Liver (tissue), 9 donors: ENCODE results near the gene CLN6. TPM values are rescaled to one million over a fixed set of nuclear protein-coding genes. Genes with fewer than 3 reads are reported as not detected.

Experiments used
- DNase-seq: peaks from one replicate; pipeline ENCODE4 v3.0.0-alpha.2; 2017; ENCODE audit warnings: low spot score
- H3K27ac ChIP-seq, 2 donors: one replicate each; pipeline ENCODE4 v1.7.0; 2013; ENCODE audit warnings: inconsistent platforms in 2 of 2, low read length in 2 of 2, control low read depth in 1 of 2, low read depth in 1 of 2, mild to moderate bottlenecking in 1 of 2
- H3K27me3 ChIP-seq, 4 donors: one replicate each; pipeline versions ENCODE4 v1.6.1 to v1.7.0; 2013; ENCODE audit warnings: low read length in 3 of 4, inconsistent platforms in 1 of 4, mild to moderate bottlenecking in 1 of 4, moderate library complexity in 1 of 4; ENCODE audit not compliant: control insufficient read depth in 4 of 4, insufficient read depth in 4 of 4
- H3K36me3 ChIP-seq, 4 donors: one replicate each; pipeline versions ENCODE4 v1.6.1 to v1.7.0; 2013; ENCODE audit warnings: low read length in 3 of 4, mild to moderate bottlenecking in 3 of 4, low read depth in 1 of 4, moderate library complexity in 1 of 4; ENCODE audit not compliant: control insufficient read depth in 4 of 4, insufficient read depth in 3 of 4
- H3K4me1 ChIP-seq, 4 donors: one replicate each; pipeline versions ENCODE4 v1.6.1 to v1.7.0; 2013; ENCODE audit warnings: low read length in 3 of 4, mild to moderate bottlenecking in 3 of 4, moderate library complexity in 1 of 4; ENCODE audit not compliant: control insufficient read depth in 4 of 4, insufficient read depth in 4 of 4
- H3K4me3 ChIP-seq, 3 donors: one replicate each; pipeline versions ENCODE4 v1.6.1 to v1.7.0; 2013; ENCODE audit warnings: low read length in 3 of 3, control low read depth in 1 of 3, low read depth in 1 of 3, mild to moderate bottlenecking in 1 of 3
- H3K9ac ChIP-seq, 2 donors: one replicate each; pipeline ENCODE4 v1.7.0; 2013; ENCODE audit warnings: low read length in 2 of 2, mild to moderate bottlenecking in 2 of 2, moderate library complexity in 2 of 2, control low read depth in 1 of 2, low read depth in 1 of 2
- H3K9me3 ChIP-seq, 4 donors: one replicate each; pipeline versions ENCODE4 v1.6.1 to v1.7.0; 2013; ENCODE audit warnings: low read length in 3 of 4; ENCODE audit not compliant: control insufficient read depth in 4 of 4
- FOXA2 ChIP-seq: IDR thresholded peaks from 2 replicates; pipeline ENCODE4 v1.6.1; 2016; ENCODE audit warnings: antibody characterized with exemption
- GABPA ChIP-seq, 2 donors: IDR thresholded peaks in 1 of 2; conservative IDR thresholded peaks in 1 of 2; 2 replicates each; pipeline ENCODE4 v1.6.1; 2016; ENCODE audit warnings: antibody characterized with exemption in 2 of 2, mild to moderate bottlenecking in 1 of 2, moderate library complexity in 1 of 2
- HNF4A ChIP-seq, 2 donors: conservative IDR thresholded peaks; 2 replicates each; pipeline ENCODE4 v1.6.1; 2016; ENCODE audit warnings: antibody characterized with exemption in 2 of 2, mild to moderate bottlenecking in 2 of 2
- HNF4G ChIP-seq: IDR thresholded peaks from 2 replicates; pipeline ENCODE4 v1.6.1; 2016; ENCODE audit warnings: antibody characterized with exemption
- JUND ChIP-seq, 2 donors: IDR thresholded peaks; 2 replicates each; pipeline ENCODE4 v1.6.1; 2016; ENCODE audit warnings: antibody characterized with exemption in 2 of 2
- MAX ChIP-seq: IDR thresholded peaks from 2 replicates; pipeline ENCODE4 v1.6.1; 2016; ENCODE audit warnings: antibody characterized with exemption
- NR2F2 ChIP-seq: IDR thresholded peaks from 2 replicates; pipeline ENCODE4 v1.6.1; 2016; ENCODE audit warnings: antibody characterized with exemption
- RAD21 ChIP-seq, 2 donors: IDR thresholded peaks; 2 replicates each; pipeline ENCODE4 v1.6.1; 2016; ENCODE audit warnings: antibody characterized with exemption in 2 of 2, mild to moderate bottlenecking in 2 of 2
- RXRA ChIP-seq, 2 donors: IDR thresholded peaks; 2 replicates each; pipeline ENCODE4 v1.6.1; 2017 to 2018; ENCODE audit warnings: antibody characterized with exemption in 2 of 2, mild to moderate bottlenecking in 1 of 2
- SP1 ChIP-seq: IDR thresholded peaks from 2 replicates; pipeline ENCODE4 v1.6.1; 2018; ENCODE audit warnings: antibody characterized with exemption, mild to moderate bottlenecking
- TAF1 ChIP-seq: conservative IDR thresholded peaks from 2 replicates; pipeline ENCODE4 v1.6.1; 2016; ENCODE audit warnings: antibody characterized with exemption, mild to moderate bottlenecking
- YY1 ChIP-seq: IDR thresholded peaks from 2 replicates; pipeline ENCODE4 v1.6.1; 2016; ENCODE audit warnings: antibody characterized with exemption, mild to moderate bottlenecking
- ZBTB33 ChIP-seq: IDR thresholded peaks from 2 replicates; pipeline ENCODE4 v1.6.1; 2016; ENCODE audit warnings: antibody characterized with exemption
- WGBS: extraction: QIAGEN DNeasy Blood & Tissue Kit; methylation state at CpG from one replicate; pipeline ENCODE4 v1.1.7; 2013; 5-methylcytosine and 5-hydroxymethylcytosine counted together
- polyA plus RNA-seq, 2 donors: library from polyadenylated mRNA; stranded (reverse) in 1 of 2; unstranded in 1 of 2; fragments of 200-250 nt in 1 of 2; fragments of >200 nt in 1 of 2; fragmentation: Nextera tagmentation in 1 of 2; extraction: Ambion mirVana in 1 of 2; gene quantifications; one replicate each; pipeline versions ENCODE4 v1.2.1 to v1.2.3, GENCODE V29; 2013 to 2015
- total RNA-seq, 2 donors: library from RNA; depleted of rRNA; stranded (reverse); fragments of >200 nt; gene quantifications; one replicate each; pipeline ENCODE4 v1.2.3, GENCODE V29; 2014
- TF ChIP-seq, protein P1 (sequence below): fragments of 150-350 bp; IDR thresholded peaks from 2 replicates; pipeline ENCODE4 v1.5.1; 2017; ENCODE audit warnings: improper control_type of control experiment, low read depth, low read length; ENCODE audit not compliant: missing input control
- TF ChIP-seq, protein P2 (sequence below): IDR thresholded peaks from 2 replicates; pipeline ENCODE4 v1.6.1; 2016; ENCODE audit warnings: antibody characterized with exemption, mild to moderate bottlenecking
- donor health status: healthy.
- donor health status: healthy.
- donor health status: healthy.
- donor health status: healthy.
- donor health status: healthy.

The CLN6 gene
- total and polyA plus RNA-seq, 4 donors = 7.2 to 21.2 (median 15.4) TPM

DNA sequence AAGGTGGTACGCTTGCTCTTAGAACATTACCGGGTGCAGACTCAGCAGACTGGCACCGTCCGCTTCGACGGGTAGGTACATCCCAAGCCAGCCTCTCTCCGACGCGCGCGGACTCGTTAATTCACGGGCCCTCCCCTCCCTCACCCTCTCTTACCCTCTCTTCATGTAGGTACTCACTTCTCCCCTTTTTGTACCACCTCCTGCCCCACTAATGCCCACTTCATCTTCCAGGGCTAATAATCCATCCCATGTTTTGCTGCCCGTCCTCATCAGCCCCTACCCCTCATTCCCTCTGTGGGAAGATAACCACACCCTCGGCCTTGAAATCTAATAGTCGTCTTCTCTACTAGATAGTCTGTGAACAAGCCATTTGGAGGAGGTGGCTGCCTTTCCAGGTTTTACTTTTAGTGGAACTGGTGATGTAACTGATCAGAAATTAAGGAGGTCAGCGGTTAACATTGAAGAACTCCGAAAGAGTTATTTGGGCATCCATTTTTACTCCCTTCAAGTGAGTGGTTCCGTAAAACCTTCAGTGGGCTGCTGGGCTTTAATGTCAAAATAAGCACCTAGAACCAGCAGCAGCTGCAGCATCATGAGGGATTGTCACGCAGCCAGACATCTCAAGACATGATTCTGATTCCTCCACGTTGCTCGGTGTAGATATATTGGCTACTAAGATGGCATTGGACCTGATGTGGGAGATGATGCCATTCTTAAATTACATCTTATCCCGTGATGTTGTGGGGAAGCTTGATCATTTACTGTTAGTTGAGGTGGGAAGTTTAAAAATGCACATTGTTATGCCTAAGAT is 49.3 kb upstream of the CLN6 start (continued):
- TF ChIP-seq RXRA (IDR thresholded peaks at IDR 0.05) (no peak), FOXA2 (no peak), GABPA (IDR thresholded peaks at IDR 0.05 in 1 of 2, conservative IDR thresholded peaks at IDR 0.05 in 1 of 2) (no peak)

GRCh38 chr15:68278345-68278594 is 48.7 kb upstream of the CLN6 start:
- under 1% methylated on average over 22 of the region's 22 CpGs for whole genome bisulfite sequencing
- Histone ChIP-seq H3K9me3 (no peaks in the 10 kb centered on the region), H3K27ac (peak overlapping the region; percentile 98), H3K9ac (peak overlapping the region; percentile 55 to 74), H3K27me3 (no peaks in the 10 kb centered on the region), H3K4me1 (peaks cover 13 to 63% (median 52%) of the 10 kb centered on the region in 4 donors), H3K4me3 (peak overlapping the region; percentile 89 to 93 (median 92)), H3K36me3 (no peaks in the 10 kb centered on the region)
- TF ChIP-seq RAD21 (IDR thresholded peaks at IDR 0.05) (peak in 1 of 2 donors; percentile 33), HNF4A (conservative IDR thresholded peaks at IDR 0.05) (no peak)
- peak; percentile 72 for DNase-seq

DNA sequence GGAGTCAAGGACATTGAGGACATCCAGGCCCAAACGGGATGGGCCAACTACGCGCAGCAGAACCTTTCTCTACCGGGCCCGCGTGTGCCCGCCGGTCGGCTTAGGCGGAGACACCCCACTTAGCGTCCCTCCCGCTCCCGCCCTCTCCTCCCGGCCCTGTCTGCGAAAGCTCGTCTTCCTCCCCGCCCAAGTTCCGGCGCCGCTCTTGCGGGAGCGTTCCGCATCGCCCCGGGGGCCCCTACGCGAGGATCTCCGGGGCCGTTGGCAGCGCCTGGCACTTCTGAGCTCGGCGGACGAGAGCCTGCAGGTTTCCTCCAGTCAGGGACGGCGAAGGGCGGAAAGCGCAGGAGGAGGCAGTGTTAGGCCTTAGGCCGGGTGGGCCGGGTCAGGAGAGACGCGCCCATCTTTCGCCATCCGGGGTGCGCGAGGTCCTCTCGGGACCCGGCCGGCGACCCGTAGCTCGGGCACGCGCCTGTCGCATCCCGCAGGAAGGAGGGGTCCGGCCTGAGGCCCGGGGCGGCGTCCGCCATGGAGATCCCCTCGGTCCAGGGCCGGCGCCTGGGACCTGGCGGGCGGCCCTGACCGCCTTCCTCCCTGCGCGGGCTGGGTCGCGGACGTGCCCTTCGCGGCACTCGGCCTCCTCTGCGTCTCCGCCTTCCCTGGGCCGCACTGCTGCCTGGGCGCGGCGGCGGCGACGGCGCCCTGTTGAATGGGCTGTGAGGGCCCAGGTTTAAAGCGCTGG is 48.2 kb upstream of the CLN6 start, which contains the start of gene FEM1B:
Gene FEM1B, plus strand, starts transcription at position 143 of the 742 bp plus-strand sequence. CDS start 673 bp downstream, outside the sequence.
- WGBS = under 1% methylated on average over 85 of the region's 85 CpGs
- Histone ChIP-seq H3K9me3 (no peaks in the 10 kb centered on the region), H3K4me1 (peaks cover 13 to 63% (median 52%) of the 10 kb centered on the region in 4 donors), H3K4me3 (peak within 1 kb of the TSS; percentile 89 to 93 (median 92)), H3K27ac (peak within 1 kb of the TSS; percentile 98), H3K27me3 (no peaks in the 10 kb centered on the region), H3K36me3 (no peaks in the 10 kb centered on the region), H3K9ac (peak within 1 kb of the TSS; percentile 82 to 95)
- DNase-seq = peak; percentile 91
- TF ChIP-seq YY1 (peak; percentile 85), JUND (IDR thresholded peaks at IDR 0.05) (no peak), GABPA (IDR thresholded peaks at IDR 0.05 in 1 of 2, conservative IDR thresholded peaks at IDR 0.05 in 1 of 2) (peak; percentile 66 to 89), HNF4G (no peak), NR2F2 (peak; percentile 83), ZBTB33 (peak; percentile 39), RXRA (IDR thresholded peaks at IDR 0.05) (peak; percentile 53 to 71), TAF1 (peak; percentile 71), HNF4A (conservative IDR thresholded peaks at IDR 0.05) (no peak), MAX (peak; percentile 48), SP1 (peak; percentile 59)
- TF ChIP-seq, protein P1, sequence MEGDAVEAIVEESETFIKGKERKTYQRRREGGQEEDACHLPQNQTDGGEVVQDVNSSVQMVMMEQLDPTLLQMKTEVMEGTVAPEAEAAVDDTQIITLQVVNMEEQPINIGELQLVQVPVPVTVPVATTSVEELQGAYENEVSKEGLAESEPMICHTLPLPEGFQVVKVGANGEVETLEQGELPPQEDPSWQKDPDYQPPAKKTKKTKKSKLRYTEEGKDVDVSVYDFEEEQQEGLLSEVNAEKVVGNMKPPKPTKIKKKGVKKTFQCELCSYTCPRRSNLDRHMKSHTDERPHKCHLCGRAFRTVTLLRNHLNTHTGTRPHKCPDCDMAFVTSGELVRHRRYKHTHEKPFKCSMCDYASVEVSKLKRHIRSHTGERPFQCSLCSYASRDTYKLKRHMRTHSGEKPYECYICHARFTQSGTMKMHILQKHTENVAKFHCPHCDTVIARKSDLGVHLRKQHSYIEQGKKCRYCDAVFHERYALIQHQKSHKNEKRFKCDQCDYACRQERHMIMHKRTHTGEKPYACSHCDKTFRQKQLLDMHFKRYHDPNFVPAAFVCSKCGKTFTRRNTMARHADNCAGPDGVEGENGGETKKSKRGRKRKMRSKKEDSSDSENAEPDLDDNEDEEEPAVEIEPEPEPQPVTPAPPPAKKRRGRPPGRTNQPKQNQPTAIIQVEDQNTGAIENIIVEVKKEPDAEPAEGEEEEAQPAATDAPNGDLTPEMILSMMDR = peak; percentile 10
- TF ChIP-seq, protein P2, sequence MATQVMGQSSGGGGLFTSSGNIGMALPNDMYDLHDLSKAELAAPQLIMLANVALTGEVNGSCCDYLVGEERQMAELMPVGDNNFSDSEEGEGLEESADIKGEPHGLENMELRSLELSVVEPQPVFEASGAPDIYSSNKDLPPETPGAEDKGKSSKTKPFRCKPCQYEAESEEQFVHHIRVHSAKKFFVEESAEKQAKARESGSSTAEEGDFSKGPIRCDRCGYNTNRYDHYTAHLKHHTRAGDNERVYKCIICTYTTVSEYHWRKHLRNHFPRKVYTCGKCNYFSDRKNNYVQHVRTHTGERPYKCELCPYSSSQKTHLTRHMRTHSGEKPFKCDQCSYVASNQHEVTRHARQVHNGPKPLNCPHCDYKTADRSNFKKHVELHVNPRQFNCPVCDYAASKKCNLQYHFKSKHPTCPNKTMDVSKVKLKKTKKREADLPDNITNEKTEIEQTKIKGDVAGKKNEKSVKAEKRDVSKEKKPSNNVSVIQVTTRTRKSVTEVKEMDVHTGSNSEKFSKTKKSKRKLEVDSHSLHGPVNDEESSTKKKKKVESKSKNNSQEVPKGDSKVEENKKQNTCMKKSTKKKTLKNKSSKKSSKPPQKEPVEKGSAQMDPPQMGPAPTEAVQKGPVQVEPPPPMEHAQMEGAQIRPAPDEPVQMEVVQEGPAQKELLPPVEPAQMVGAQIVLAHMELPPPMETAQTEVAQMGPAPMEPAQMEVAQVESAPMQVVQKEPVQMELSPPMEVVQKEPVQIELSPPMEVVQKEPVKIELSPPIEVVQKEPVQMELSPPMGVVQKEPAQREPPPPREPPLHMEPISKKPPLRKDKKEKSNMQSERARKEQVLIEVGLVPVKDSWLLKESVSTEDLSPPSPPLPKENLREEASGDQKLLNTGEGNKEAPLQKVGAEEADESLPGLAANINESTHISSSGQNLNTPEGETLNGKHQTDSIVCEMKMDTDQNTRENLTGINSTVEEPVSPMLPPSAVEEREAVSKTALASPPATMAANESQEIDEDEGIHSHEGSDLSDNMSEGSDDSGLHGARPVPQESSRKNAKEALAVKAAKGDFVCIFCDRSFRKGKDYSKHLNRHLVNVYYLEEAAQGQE = peak; percentile 75
